HG03045 (cell line): ENCODE data around the gene NOL7.
A peak's percentile ranks its signal among the peaks of the same experiment; 100 is the strongest.

Experiments
- ATAC-seq: cut with Tn5 transposase; IDR thresholded peaks from one replicate; pipeline ENCODE4 v1.9.1; 2021; ENCODE audit warnings: mild to moderate bottlenecking, moderate library complexity; ENCODE audit not compliant: unreplicated experiment

The NOL7 gene

GRCh38 chr6:13593720-13594119 lies 21.4 kb upstream of the NOL7 start:
- ATAC-seq = no peak

GRCh38 chr6:13597073-13597472 lies 18.1 kb upstream of the NOL7 start:
- no peak for ATAC-seq

- no peak for ATAC-seq
Observed at GRCh38 chr6:13600036-13600435, 15.1 kb upstream of the NOL7 start.

- ATAC-seq = no peak
Observed at GRCh38 chr6:13604135-13604534, 11.0 kb upstream of the NOL7 start.

GRCh38 chr6:13604546-13605416 lies 10.4 kb upstream of the NOL7 start:
- no peak for ATAC-seq

- no peak for ATAC-seq
Observed at GRCh38 chr6:13605634-13606033, 9.5 kb upstream of the NOL7 start.

- no peak for ATAC-seq
Observed at GRCh38 chr6:13611715-13612114, 3.4 kb upstream of the NOL7 start.

- ATAC-seq = no peak
Observed at GRCh38 chr6:13613029-13613594, 2.0 kb upstream of the NOL7 start.

GRCh38 chr6:13614126-13614925 lies 809 bp upstream of the NOL7 start:
- ATAC-seq = peak; percentile 25

- peak; percentile 21 for ATAC-seq
Observed at GRCh38 chr6:13615792-13616120, 621 bp downstream of the NOL7 start.

GRCh38 chr6:13617066-13617465 lies 1.9 kb downstream of the NOL7 start:
- ATAC-seq = no peak

- ATAC-seq = no peak
Observed at GRCh38 chr6:13624871-13625288, 9.7 kb downstream of the NOL7 start.

- no peak for ATAC-seq
Observed at GRCh38 chr6:13629459-13630116, 14.5 kb downstream of the NOL7 start.

GRCh38 chr6:13630499-13630898 lies 15.4 kb downstream of the NOL7 start:
- no peak for ATAC-seq

- no peak for ATAC-seq
Observed at GRCh38 chr6:13633343-13633742, 18.2 kb downstream of the NOL7 start.

GRCh38 chr6:13635948-13636658 lies 21.0 kb downstream of the NOL7 start:
- ATAC-seq = no peak

GRCh38 chr6:13638014-13638413 lies 22.9 kb downstream of the NOL7 start:
- no peak for ATAC-seq

GRCh38 chr6:13638626-13639025 lies 23.5 kb downstream of the NOL7 start:
- no peak for ATAC-seq

GRCh38 chr6:13641315-13641714 lies 26.2 kb downstream of the NOL7 start:
- ATAC-seq = no peak

GRCh38 chr6:13643125-13643524 lies 28.0 kb downstream of the NOL7 start:
- no peak for ATAC-seq

- ATAC-seq = no peak
Observed at GRCh38 chr6:13648850-13649249, 33.7 kb downstream of the NOL7 start.
